ENCODE data around the gene DSCAML1. TPM values are rescaled to one million over a fixed set of nuclear protein-coding genes. Genes with fewer than 3 reads are reported as not detected.

Gene DSCAML1
- total and polyA plus RNA-seq, 10 of the 15 experiments (the other 5 are each of a cell fraction or from before 2014, with no cell fraction given) = 0.03 to 0.18 (median 0.06) TPM; not detected in 1

- ChIA-PET CTCF (no interaction called here), POLR2A (no interaction called here), RAD21 (ENCODE audit: unreplicated experiment) (interaction anchor here (1.3 kb wide), 1 partner anchor 36 kb away, joined by 3 read pairs; no protein-coding TSS in a partner anchor), SMC1A (ENCODE audit: uncharacterized antibody, unreplicated experiment) (interaction anchor here (0.9 kb wide), 1 partner anchor 165 kb away, joined by 4 read pairs; no protein-coding TSS in a partner anchor)
- no peaks in the 10 kb centered on the region for H3K4me1 ChIP-seq (ENCODE audit: control insufficient read depth, insufficient read depth, low read length)
- no peaks in the 10 kb centered on the region for H4K20me1 ChIP-seq (ENCODE audit: control insufficient read depth, insufficient read depth)
- no TSS peak for BruUV-seq (replicated peaks)
- H3K4me2 ChIP-seq (ENCODE audit: control insufficient read depth, insufficient read depth) = no peak overlapping the region
- 38% methylated on average over 4 of the region's 4 CpGs for WGBS (ENCODE audit: insufficient coverage, insufficient replicate concordance, low lambda C conversion rate, missing lambda C conversion rate)
- TF ChIP-seq NFXL1 (IDR thresholded peaks at IDR 0.05; ENCODE audit: borderline replicate concordance) = no peak
- no peak for TF ChIP-seq BACH1 (IDR thresholded peaks at IDR 0.05; ENCODE audit: borderline replicate concordance)
- no peak for TF ChIP-seq RB1 (IDR thresholded peaks at IDR 0.05; ENCODE audit: borderline replicate concordance)
- no peak for TF ChIP-seq HSF1 (IDR thresholded peaks at IDR 0.05; ENCODE audit: low read depth, low read length)
- no peak for TF ChIP-seq PML (IDR thresholded peaks at IDR 0.05; ENCODE audit: low read length)
- TF ChIP-seq NBN (IDR thresholded peaks at IDR 0.05) = no peak
- H3K27ac ChIP-seq (ENCODE audit: control insufficient read depth, insufficient read depth) = no peak overlapping the region
- FAIRE-seq = no peak
- H3K9ac ChIP-seq (ENCODE audit: control insufficient read depth, insufficient read depth, low read length) = no peak overlapping the region
- H3K79me2 ChIP-seq (ENCODE audit: control insufficient read depth, insufficient read depth, low read length) = no peaks in the 10 kb centered on the region
- no peak for DNase-seq (ENCODE audit: low read depth, low spot score)
- intact Hi-C loops (cut with micrococcal nuclease; ENCODE audit: unreplicated experiment) = no loop called here
- no peak overlapping the region for H3K4me3 ChIP-seq
- peaks cover 11 to 15% of the 10 kb centered on the region in 2 experiments for H3K27me3 ChIP-seq (replicated peaks in 1 of 2; ENCODE audit: control insufficient read depth in 2 of 2, insufficient read depth in 2 of 2, low read length in 1 of 2)
- no peaks in the 10 kb centered on the region for H3K36me3 ChIP-seq (ENCODE audit: control insufficient read depth in 2 of 2, insufficient read depth in 2 of 2, low read length in 1 of 2)
- no peaks in the 10 kb centered on the region for H3K9me3 ChIP-seq (replicated peaks; ENCODE audit: control insufficient read depth, insufficient read depth, low read length)
- ATAC-seq = no peak
- H2AFZ ChIP-seq (ENCODE audit: control insufficient read depth, low read depth, low read length) = no peak overlapping the region
- in situ Hi-C loops (cut with MboI) = no loop called here
Measured at GRCh38 chr11:117781627-117782026, 15.4 kb downstream of the DSCAML1 start.

GRCh38 chr11:117780456-117780855 is 16.6 kb downstream of the DSCAML1 start:
- ChIA-PET RAD21 (ENCODE audit: unreplicated experiment) (interaction anchor here (2.3 kb wide), 1 partner anchor 354 kb away, joined by 6 read pairs; no protein-coding TSS in a partner anchor), POLR2A (no interaction called here)
- WGBS (ENCODE audit: insufficient coverage, insufficient replicate concordance, low lambda C conversion rate, missing lambda C conversion rate) = 59% methylated on average over 26 of the region's 26 CpGs
- no peak for TF ChIP-seq PML (IDR thresholded peaks at IDR 0.05; ENCODE audit: low read length)
- no peak for TF ChIP-seq CBX3 (IDR thresholded peaks at IDR 0.05; ENCODE audit: borderline replicate concordance, low read depth)
- TF ChIP-seq MEF2A (IDR thresholded peaks at IDR 0.05; ENCODE audit: insufficient read depth, low read depth, low read length) = no peak
- TF ChIP-seq ATF2 (IDR thresholded peaks at IDR 0.05; ENCODE audit: low read length) = no peak
- no peak for TF ChIP-seq BMI1 (IDR thresholded peaks at IDR 0.05; ENCODE audit: borderline replicate concordance)
- no peak for TF ChIP-seq ZNF274 (IDR thresholded peaks at IDR 0.05; ENCODE audit: insufficient read depth, insufficient read length)
- no peak for TF ChIP-seq STAT1 (conservative IDR thresholded peaks at IDR 0.05)
- TF ChIP-seq JUND (IDR thresholded peaks at IDR 0.05; ENCODE audit: low read depth, low read length) = no peak
- no peak for TF ChIP-seq RBBP5 (conservative IDR thresholded peaks at IDR 0.05)
- no peak for TF ChIP-seq TAF1 (IDR thresholded peaks at IDR 0.05; ENCODE audit: borderline replicate concordance, low read depth, low read length)

More at GRCh38 chr11:117780456-117780855, 16.6 kb downstream of the DSCAML1 start:
- H3K36me3 ChIP-seq (ENCODE audit: control insufficient read depth in 2 of 2, insufficient read depth in 2 of 2, low read length in 1 of 2) = no peaks in the 10 kb centered on the region
- H2AFZ ChIP-seq (ENCODE audit: control insufficient read depth, low read depth, low read length) = no peak overlapping the region
- no peak for FAIRE-seq
- no peaks in the 10 kb centered on the region for H3K79me2 ChIP-seq (ENCODE audit: control insufficient read depth, insufficient read depth, low read length)
- no peak overlapping the region for H3K9ac ChIP-seq (ENCODE audit: control insufficient read depth, insufficient read depth, low read length)
- BruUV-seq (replicated peaks) = no TSS peak
- ChIA-PET CTCF (interaction anchor here (2.2 kb wide), 1 partner anchor 355 kb away, joined by 9 read pairs; no protein-coding TSS in a partner anchor), SMC1A (ENCODE audit: uncharacterized antibody, unreplicated experiment) (no interaction called here)
- intact Hi-C loops (cut with micrococcal nuclease; ENCODE audit: unreplicated experiment) (no loop called here), in situ Hi-C loops (cut with MboI) (no loop called here)
- H3K4me1 ChIP-seq (ENCODE audit: control insufficient read depth, insufficient read depth, low read length) = no peaks in the 10 kb centered on the region
- no peaks in the 10 kb centered on the region for H3K9me3 ChIP-seq (replicated peaks; ENCODE audit: control insufficient read depth, insufficient read depth, low read length)
- ATAC-seq = no peak
- no peaks in the 10 kb centered on the region for H4K20me1 ChIP-seq (ENCODE audit: control insufficient read depth, insufficient read depth)
- no peak overlapping the region for H3K4me3 ChIP-seq
- H3K27ac ChIP-seq (ENCODE audit: control insufficient read depth, insufficient read depth) = no peak overlapping the region
- H3K4me2 ChIP-seq (ENCODE audit: control insufficient read depth, insufficient read depth) = no peak overlapping the region
- DNase-seq (ENCODE audit: low read depth, low spot score) = no peak
- H3K27me3 ChIP-seq (replicated peaks in 1 of 2; ENCODE audit: control insufficient read depth in 2 of 2, insufficient read depth in 2 of 2, low read length in 1 of 2) = peaks cover 6 to 17% of the 10 kb centered on the region in 2 experiments

All from GM12878 (cell line).